HCT116 (cell line): ENCODE data around the gene SDCBP2. TPM values are rescaled to one million over a fixed set of nuclear protein-coding genes. Genes with fewer than 3 reads are reported as not detected.

ENCODE experiments used
- ATAC-seq: fragments of 200-7000 bp; cut with Tn5 transposase; 2 replicates; pipeline ENCODE4 v1.9.1; 2020; ENCODE audit warnings: mild to moderate bottlenecking, moderate library complexity
- BruUV-seq: library from RNA; stranded (reverse); fragments of 400-500 nt; replicated peaks from 2 replicates; lab custom pipeline; 2021; lab: Mats Ljungman, UMichigan
- CTCF ChIA-PET: fragments of 300-600 bp; sonication (Branson Sonifier 250); formaldehyde crosslinking; loops from one replicate; lab custom pipeline; 2021; ENCODE audit warnings: antibody characterized with exemption; lab: Charles Lee
- POLR2A ChIA-PET: fragments of 300-600, 350-600 bp; sonication (Branson Sonifier 250); formaldehyde crosslinking; loops from one replicate; lab custom pipeline; 2021; ENCODE audit warnings: antibody characterized with exemption; lab: Charles Lee
- RAD21 ChIA-PET, 2 experiments: fragments of 300-600 bp; sonication (Branson Sonifier 250); formaldehyde crosslinking; loops; one replicate each; lab custom pipeline; 2023; ENCODE audit warnings: low total read pairs in 2 of 2; ENCODE audit not compliant: uncharacterized antibody in 2 of 2, unreplicated experiment in 2 of 2, low non-redundant PET in 1 of 2; lab: Charles Lee
- DNase-seq: peaks from one replicate; pipeline ENCODE4 v3.0.0-alpha.2; 2010; ENCODE audit warnings: low read depth, low spot score
- H2AFZ ChIP-seq: fragments of 200-600 bp; shearing (Covaris generic), sonication (generic); 2 replicates; pipeline ENCODE4 v1.6.1; 2017; ENCODE audit warnings: low read depth, mixed run types, mixed read lengths, antibody characterized with exemption, low read length; ENCODE audit not compliant: poor library complexity, severe bottlenecking
- H3K27ac ChIP-seq: 2 replicates; pipeline ENCODE4 v1.5.1; 2012; ENCODE audit warnings: low read depth, low read length
- H3K27me3 ChIP-seq: fragments of 200-600 bp; sonication (generic); 2 replicates; pipeline ENCODE4 v1.6.1; 2016; ENCODE audit warnings: mixed run types, low read length, mixed read lengths; ENCODE audit not compliant: insufficient read depth
- H3K36me3 ChIP-seq, 2 experiments: fragments of 200-500 bp in 1 of 2; fragments of 200-600 bp in 1 of 2; sonication (Bioruptor generic) in 1 of 2; sonication (generic) in 1 of 2; 2 replicates each; pipeline versions ENCODE4 v1.5.1 to v1.6.1; 2014 to 2016; ENCODE audit warnings: low read length in 2 of 2, inconsistent platforms in 1 of 2, mixed read lengths in 1 of 2, mixed run types in 1 of 2; ENCODE audit not compliant: insufficient read depth in 2 of 2, control insufficient read depth in 1 of 2
- H3K4me1 ChIP-seq, 2 experiments: fragments of 200-600 bp in 1 of 2; sonication (generic) in 1 of 2; 2 replicates each; pipeline versions ENCODE4 v1.5.1 to v1.6.1; 2012 to 2017; ENCODE audit warnings: low read length in 2 of 2, inconsistent platforms in 1 of 2, mild to moderate bottlenecking in 1 of 2, mixed read lengths in 1 of 2, mixed run types in 1 of 2, moderate library complexity in 1 of 2; ENCODE audit not compliant: insufficient read depth in 2 of 2, control insufficient read depth in 1 of 2
- H3K4me2 ChIP-seq: fragments of 200-600 bp; sonication (generic); 2 replicates; pipeline ENCODE4 v1.6.1; 2017; ENCODE audit warnings: mixed run types, low read length, mixed read lengths
- H3K4me3 ChIP-seq, 2 experiments: fragments of 200-600 bp in 1 of 2; sonication (generic) in 1 of 2; replicated peaks in 1 of 2; 2 replicates each; pipeline ENCODE4 v1.5.1; 2011 to 2016; ENCODE audit warnings: low read length in 2 of 2, control low read depth in 1 of 2, low read depth in 1 of 2, mild to moderate bottlenecking in 1 of 2, mixed read lengths in 1 of 2, mixed run types in 1 of 2
- H3K79me2 ChIP-seq: fragments of 200-600 bp; sonication (generic); 2 replicates; pipeline ENCODE4 v1.6.1; 2017; ENCODE audit warnings: mild to moderate bottlenecking, mixed run types, low read length, moderate library complexity, mixed read lengths; ENCODE audit not compliant: insufficient read depth
- H3K9ac ChIP-seq: fragments of 200-600 bp; sonication (generic); 2 replicates; pipeline ENCODE4 v1.6.1; 2016; ENCODE audit warnings: low read length, mixed read lengths
- H3K9me2 ChIP-seq: fragments of 200-600 bp; sonication (generic), shearing (Covaris generic); 2 replicates; pipeline ENCODE4 v1.6.1; 2017; ENCODE audit warnings: mixed run types, mild to moderate bottlenecking, moderate library complexity; ENCODE audit not compliant: insufficient read depth
- H3K9me3 ChIP-seq, 2 experiments: fragments of 200-500 bp in 1 of 2; fragments of 200-600 bp in 1 of 2; sonication (Bioruptor generic) in 1 of 2; sonication (generic) in 1 of 2; 2 replicates each; pipeline ENCODE4 v1.6.1; 2014 to 2017; ENCODE audit warnings: low read length in 2 of 2, mixed read lengths in 2 of 2, inconsistent platforms in 1 of 2, low read depth in 1 of 2, mild to moderate bottlenecking in 1 of 2, mixed run types in 1 of 2, moderate library complexity in 1 of 2; ENCODE audit not compliant: control insufficient read depth in 1 of 2, insufficient read depth in 1 of 2
- H4K20me1 ChIP-seq: fragments of 200-600 bp; sonication (generic), shearing (Covaris generic); 2 replicates; pipeline ENCODE4 v1.6.1; 2017; ENCODE audit warnings: mixed run types, mild to moderate bottlenecking, moderate library complexity; ENCODE audit not compliant: insufficient read depth
- CEBPB ChIP-seq: IDR thresholded peaks from 2 replicates; pipeline ENCODE4 v1.6.1; 2012; ENCODE audit warnings: low read depth
- JUND ChIP-seq: IDR thresholded peaks from 2 replicates; pipeline ENCODE4 v1.6.1; 2012
- POLR2A ChIP-seq: IDR thresholded peaks from 2 replicates; pipeline ENCODE4 v1.7.0; 2011; ENCODE audit warnings: borderline replicate concordance; ENCODE audit not compliant: insufficient read depth, insufficient read length; ENCODE audit errors: extremely low read depth
- RAD21 ChIP-seq: IDR thresholded peaks from 2 replicates; pipeline ENCODE4 v1.6.1; 2012; ENCODE audit warnings: low read depth, mild to moderate bottlenecking
- SRF ChIP-seq: IDR thresholded peaks from 2 replicates; pipeline ENCODE4 v1.6.1; 2012; ENCODE audit warnings: low read depth
- ZFX ChIP-seq: fragments of 450-650 bp; IDR thresholded peaks from 2 replicates; pipeline ENCODE4 v1.6.1; 2017
- ZNF274 ChIP-seq: fragments of 200-500 bp; sonication (Bioruptor generic); IDR thresholded peaks from 2 replicates; pipeline ENCODE4 v1.6.1; 2014; ENCODE audit warnings: mild to moderate bottlenecking, low read depth, low read length, inconsistent platforms
- intact Hi-C: fragments of 100-400 bp; cut with micrococcal nuclease; formaldehyde crosslinking; loops from 2 replicates; pipeline ENCODE4 v1.10.0; 2022
- total RNA-seq: library from RNA; stranded (reverse); gene quantifications from one replicate; pipeline ENCODE4 v1.2.1, GENCODE V29; 2021; ENCODE audit not compliant: unreplicated experiment
- TF ChIP-seq, protein P1 (sequence below): IDR thresholded peaks from 2 replicates; pipeline ENCODE4 v1.6.1; 2012
- TF ChIP-seq, protein P2 (sequence below): IDR thresholded peaks from 2 replicates; pipeline ENCODE4 v1.6.1; 2012; ENCODE audit warnings: low read depth
- TF ChIP-seq, protein P3 (sequence below), 3 experiments: fragments of 200-600 bp in 1 of 3; sonication (generic) in 1 of 3; IDR thresholded peaks in 2 of 3; conservative IDR thresholded peaks in 1 of 3; 2 replicates each; pipeline ENCODE4 v1.5.1; 2012 to 2017; ENCODE audit warnings: low read depth in 2 of 3, low read length in 2 of 3, antibody characterized with exemption in 1 of 3, borderline replicate concordance in 1 of 3, control low read depth in 1 of 3, mild to moderate bottlenecking in 1 of 3, mixed read lengths in 1 of 3, mixed run types in 1 of 3, moderate library complexity in 1 of 3; ENCODE audit not compliant: insufficient read depth in 1 of 3

SDCBP2 gene
- total RNA-seq, 1 experiment from 2014 or later = 3.4 TPM

DNA sequence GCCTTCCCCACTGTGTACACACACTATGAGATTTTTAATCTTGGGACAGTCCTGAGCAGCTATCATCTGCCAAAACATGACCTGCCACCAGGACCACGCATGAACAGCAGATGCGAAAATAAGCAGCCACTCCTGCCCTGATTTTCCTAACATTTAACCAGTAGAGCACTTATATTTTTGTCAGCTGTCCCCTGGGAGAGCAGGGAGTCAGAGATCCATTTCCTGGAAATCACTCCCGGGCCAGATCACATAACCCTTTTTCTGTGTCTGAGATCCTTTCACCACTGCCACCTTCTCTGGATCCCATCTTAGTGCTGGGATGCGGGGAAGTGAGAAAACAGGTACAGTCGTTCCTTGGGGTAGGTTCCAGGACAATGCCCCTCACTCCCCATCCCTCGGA, 5.7 kb downstream of the SDCBP2 start:
- peaks cover 31% of the 10 kb centered on the region for H3K79me2 ChIP-seq
- no peaks in the 10 kb centered on the region for H4K20me1 ChIP-seq
- H3K9ac ChIP-seq = no peak overlapping the region
- POLR2A ChIA-PET = no interaction called here
- no peaks in the 10 kb centered on the region for H3K9me2 ChIP-seq
- TF ChIP-seq ZFX = no peak
- TF ChIP-seq, protein P1, sequence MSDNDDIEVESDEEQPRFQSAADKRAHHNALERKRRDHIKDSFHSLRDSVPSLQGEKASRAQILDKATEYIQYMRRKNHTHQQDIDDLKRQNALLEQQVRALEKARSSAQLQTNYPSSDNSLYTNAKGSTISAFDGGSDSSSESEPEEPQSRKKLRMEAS = no peak
- no peak for TF ChIP-seq RAD21
- TF ChIP-seq ZNF274 = no peak
- no peak for TF ChIP-seq POLR2A
- TF ChIP-seq, protein P2, sequence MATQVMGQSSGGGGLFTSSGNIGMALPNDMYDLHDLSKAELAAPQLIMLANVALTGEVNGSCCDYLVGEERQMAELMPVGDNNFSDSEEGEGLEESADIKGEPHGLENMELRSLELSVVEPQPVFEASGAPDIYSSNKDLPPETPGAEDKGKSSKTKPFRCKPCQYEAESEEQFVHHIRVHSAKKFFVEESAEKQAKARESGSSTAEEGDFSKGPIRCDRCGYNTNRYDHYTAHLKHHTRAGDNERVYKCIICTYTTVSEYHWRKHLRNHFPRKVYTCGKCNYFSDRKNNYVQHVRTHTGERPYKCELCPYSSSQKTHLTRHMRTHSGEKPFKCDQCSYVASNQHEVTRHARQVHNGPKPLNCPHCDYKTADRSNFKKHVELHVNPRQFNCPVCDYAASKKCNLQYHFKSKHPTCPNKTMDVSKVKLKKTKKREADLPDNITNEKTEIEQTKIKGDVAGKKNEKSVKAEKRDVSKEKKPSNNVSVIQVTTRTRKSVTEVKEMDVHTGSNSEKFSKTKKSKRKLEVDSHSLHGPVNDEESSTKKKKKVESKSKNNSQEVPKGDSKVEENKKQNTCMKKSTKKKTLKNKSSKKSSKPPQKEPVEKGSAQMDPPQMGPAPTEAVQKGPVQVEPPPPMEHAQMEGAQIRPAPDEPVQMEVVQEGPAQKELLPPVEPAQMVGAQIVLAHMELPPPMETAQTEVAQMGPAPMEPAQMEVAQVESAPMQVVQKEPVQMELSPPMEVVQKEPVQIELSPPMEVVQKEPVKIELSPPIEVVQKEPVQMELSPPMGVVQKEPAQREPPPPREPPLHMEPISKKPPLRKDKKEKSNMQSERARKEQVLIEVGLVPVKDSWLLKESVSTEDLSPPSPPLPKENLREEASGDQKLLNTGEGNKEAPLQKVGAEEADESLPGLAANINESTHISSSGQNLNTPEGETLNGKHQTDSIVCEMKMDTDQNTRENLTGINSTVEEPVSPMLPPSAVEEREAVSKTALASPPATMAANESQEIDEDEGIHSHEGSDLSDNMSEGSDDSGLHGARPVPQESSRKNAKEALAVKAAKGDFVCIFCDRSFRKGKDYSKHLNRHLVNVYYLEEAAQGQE = no peak
- TF ChIP-seq, protein P3, sequence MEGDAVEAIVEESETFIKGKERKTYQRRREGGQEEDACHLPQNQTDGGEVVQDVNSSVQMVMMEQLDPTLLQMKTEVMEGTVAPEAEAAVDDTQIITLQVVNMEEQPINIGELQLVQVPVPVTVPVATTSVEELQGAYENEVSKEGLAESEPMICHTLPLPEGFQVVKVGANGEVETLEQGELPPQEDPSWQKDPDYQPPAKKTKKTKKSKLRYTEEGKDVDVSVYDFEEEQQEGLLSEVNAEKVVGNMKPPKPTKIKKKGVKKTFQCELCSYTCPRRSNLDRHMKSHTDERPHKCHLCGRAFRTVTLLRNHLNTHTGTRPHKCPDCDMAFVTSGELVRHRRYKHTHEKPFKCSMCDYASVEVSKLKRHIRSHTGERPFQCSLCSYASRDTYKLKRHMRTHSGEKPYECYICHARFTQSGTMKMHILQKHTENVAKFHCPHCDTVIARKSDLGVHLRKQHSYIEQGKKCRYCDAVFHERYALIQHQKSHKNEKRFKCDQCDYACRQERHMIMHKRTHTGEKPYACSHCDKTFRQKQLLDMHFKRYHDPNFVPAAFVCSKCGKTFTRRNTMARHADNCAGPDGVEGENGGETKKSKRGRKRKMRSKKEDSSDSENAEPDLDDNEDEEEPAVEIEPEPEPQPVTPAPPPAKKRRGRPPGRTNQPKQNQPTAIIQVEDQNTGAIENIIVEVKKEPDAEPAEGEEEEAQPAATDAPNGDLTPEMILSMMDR (IDR thresholded peaks at IDR 0.05 in 2 of 3, conservative IDR thresholded peaks at IDR 0.05 in 1 of 3; ENCODE audit: borderline replicate concordance in 1 of 3, insufficient read depth in 1 of 3, low read depth in 2 of 3, low read length in 2 of 3) = no peak
- TF ChIP-seq CEBPB = no peak
- TF ChIP-seq JUND = no peak
- no peak for TF ChIP-seq SRF
- no peak overlapping the region for H2AFZ ChIP-seq
- no peak overlapping the region for H3K4me2 ChIP-seq
- no peaks in the 10 kb centered on the region for H3K27me3 ChIP-seq
- no peaks in the 10 kb centered on the region for H3K9me3 ChIP-seq
- H3K4me3 ChIP-seq = no peak overlapping the region
- CTCF ChIA-PET = no interaction called here
- intact Hi-C loops = no loop called here
- RAD21 ChIA-PET = no interaction called here
- H3K36me3 ChIP-seq = no peaks in the 10 kb centered on the region
- ATAC-seq (no peak), DNase-seq (no peak)
- BruUV-seq = no TSS peak
- no peak overlapping the region for H3K27ac ChIP-seq
- H3K4me1 ChIP-seq = peaks cover 18 to 38% of the 10 kb centered on the region in 2 experiments
